NCI-H748 treated with DMSO at 0.1 percent for 48 hours (cell line): Measurements from ENCODE around the gene SCOC.

Experiments
- DNase-seq: peaks from one replicate; lab custom pipeline; 2025; lab: John Stamatoyannopoulos, UW

SCOC gene

GRCh38 chr4:140373328-140374129, at the start of gene SCOC:
SCOC (plus strand) TSS chr4:140373646; CDS start chr4:140379171, 5,525 bp downstream.
- DNase-seq, result peak; percentile 93

- peak; percentile 3 for DNase-seq
These were observed 47.0 kb upstream of the SCOC start for GRCh38 chr4:140326395-140326993.

DNA sequence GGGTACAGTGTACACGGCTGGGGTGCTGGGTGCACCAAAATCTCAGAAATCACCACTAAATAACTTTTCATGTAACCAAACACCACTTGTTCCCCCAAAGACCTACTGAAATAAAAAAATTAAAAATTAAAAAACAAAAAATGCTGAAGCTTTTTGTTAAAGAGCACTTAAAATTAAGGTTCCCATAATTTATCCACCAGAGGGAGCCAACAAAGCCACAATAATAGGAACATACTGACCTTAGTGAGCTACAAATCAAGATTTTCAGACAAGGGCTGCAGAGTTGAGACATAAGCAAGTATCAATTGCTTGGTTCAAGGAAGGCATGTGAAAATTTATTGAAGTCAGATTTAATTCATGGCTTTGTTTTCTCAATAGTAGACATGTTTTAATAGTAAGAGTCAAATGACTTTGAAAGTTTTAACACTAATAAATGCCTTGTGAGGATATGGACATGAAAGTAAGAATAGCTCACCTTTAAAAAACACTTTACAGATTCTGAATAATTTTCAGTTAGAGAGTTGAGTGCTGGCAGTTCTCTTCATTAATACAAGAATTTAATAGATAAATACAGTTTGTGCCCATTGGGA, 43.0 kb upstream of the SCOC start:
- no peak for DNase-seq

GRCh38 chr4:140331245-140331644, 42.2 kb upstream of the SCOC start:
- no peak for DNase-seq

DNA sequence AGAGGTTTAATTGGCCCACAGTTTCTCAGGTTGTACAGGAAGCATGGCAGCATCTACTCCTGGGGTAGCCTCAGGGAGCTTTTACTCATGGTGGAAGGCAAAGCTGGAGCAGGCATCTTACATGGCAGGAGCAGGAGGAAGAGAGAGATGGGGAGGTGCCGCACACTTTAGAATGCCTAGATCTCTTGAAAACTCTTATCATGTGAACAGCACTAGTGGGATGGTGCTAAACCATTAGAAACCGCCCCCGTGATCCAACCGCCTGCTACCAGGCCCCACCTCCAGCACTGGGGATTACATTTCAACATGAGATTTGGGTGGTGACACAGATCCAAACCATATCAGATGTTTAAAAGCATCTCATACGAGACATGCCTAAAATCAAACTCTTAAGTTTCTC, 41.6 kb upstream of the SCOC start:
- DNase-seq, result no peak

GRCh38 chr4:140332734-140333133, 40.7 kb upstream of the SCOC start:
- DNase-seq, result no peak

DNA sequence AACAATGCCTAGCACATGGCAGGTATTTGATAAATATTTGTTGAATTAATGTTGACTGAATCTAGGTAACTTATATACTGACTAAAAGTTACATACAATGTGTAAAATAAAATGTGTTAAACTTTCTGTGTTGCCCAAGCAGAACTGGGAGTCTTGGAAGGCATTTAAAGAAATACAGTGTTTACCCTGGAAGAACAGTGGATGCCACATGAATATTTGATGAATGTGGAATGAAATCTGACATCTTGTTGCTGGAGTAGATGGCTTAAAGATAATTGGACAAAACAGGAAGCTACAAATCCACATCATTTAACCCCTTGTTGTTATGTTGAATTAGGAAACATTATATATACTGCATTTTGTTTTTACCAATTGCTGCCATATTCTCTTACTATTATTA, 39.9 kb upstream of the SCOC start:
- DNase-seq, result no peak

DNA sequence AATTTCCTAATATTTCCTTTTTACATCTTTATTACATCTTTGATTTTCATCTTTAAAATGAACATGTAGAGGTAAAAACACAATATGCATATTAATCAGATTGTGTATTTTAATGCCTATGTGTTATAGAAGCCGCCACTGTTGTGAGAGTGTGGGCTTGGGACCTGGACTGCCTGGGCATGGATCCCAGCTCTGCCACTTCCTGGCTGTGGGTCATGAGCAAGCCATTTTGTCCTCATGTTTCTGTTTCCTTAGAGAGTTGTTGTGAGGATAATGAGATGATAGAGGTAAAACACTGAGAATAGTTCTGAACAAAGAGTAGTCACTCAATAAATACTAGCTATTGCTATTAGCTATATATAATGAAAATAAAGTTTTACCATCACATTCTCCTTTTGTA, 38.4 kb upstream of the SCOC start:
- DNase-seq, result no peak

GRCh38 chr4:140336730-140337129, 36.7 kb upstream of the SCOC start:
- DNase-seq, result no peak

GRCh38 chr4:140342620-140343019, 30.8 kb upstream of the SCOC start:
- DNase-seq, result no peak

DNA sequence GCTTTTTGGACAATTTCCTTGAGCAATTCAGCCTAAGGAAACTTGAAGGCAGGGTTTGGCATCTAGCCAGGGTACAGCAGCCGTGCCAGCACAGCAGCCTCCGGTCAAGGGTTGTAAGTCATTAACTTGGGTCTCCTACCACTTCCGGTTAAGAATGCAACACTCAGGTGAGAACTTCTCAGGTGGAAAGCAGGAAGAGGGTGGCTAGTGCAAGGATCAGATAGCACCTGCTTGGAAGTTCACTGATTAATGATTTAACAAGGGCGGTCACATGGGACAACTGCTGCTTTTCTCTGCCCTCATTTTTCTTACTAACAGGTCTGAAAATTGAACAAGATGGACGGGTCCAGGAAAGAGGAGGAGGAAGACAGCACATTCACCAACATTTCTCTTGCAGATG, 30.1 kb upstream of the SCOC start:
- DNase-seq, result no peak

DNA sequence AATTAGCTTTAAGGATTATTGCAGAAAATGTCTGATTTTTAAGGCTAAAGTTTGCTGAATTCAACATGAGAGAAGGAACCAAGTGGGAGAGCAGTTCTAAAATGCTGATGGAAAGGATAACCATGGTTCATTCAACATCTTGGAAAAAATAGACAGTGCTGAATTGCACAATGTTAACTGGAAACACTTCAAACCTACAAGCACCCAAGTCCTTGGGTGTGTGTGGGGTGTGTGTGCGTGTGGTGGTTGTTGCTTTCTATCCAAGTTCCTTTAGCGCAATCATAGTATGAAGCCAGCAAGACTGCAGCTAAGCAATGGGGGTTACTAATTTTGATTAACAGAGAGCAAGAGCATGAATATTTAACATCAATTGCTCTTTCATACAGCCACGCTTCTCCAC, 29.3 kb upstream of the SCOC start:
- DNase-seq, result no peak

GRCh38 chr4:140344621-140345020, 28.8 kb upstream of the SCOC start:
- DNase-seq, result no peak

DNA sequence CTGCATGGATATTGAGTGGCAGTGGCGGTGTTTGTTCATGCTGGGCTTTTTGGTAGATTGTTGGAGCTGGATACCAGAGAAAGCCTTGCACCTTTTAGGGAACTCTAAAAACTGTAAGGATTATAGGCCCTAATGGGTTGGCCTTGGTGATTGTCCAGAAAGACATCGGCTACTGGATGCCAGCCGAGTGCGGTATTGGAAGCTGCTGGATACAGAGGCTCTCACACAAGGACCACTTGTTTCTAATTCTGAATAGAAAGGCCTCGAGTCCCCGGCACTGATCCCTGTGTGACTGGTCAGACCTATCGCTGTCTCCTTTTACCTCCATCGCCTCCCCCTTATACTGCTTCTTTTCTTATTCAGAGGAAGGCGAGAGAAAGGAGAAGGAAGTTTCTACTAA, 27.3 kb upstream of the SCOC start:
- DNase-seq, result no peak

- DNase-seq, result no peak
These were observed 23.6 kb upstream of the SCOC start for GRCh38 chr4:140349816-140350215.

GRCh38 chr4:140351093-140352075, 22.1 kb upstream of the SCOC start:
- no peak for DNase-seq

- DNase-seq, result no peak
These were observed 19.7 kb upstream of the SCOC start for GRCh38 chr4:140353786-140354185.

DNA sequence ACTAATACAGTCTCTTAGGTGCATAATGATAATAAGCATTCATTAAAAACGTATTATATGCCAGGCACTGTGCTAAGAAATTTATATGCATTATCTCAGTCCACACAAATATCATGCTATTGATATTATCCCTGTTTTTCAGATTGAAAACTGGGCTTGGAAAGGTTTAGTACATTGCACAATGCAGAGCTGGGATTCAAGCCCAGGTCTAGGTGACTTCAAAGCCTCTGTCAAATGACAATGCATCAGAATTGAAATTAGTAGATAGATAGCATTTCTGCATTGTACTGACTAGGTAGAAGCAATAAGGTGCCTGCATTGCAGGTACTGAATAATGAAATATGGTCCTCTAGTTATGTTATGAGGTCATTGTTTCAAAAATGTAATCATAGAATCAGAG, 18.2 kb upstream of the SCOC start:
- DNase-seq, result no peak

DNA sequence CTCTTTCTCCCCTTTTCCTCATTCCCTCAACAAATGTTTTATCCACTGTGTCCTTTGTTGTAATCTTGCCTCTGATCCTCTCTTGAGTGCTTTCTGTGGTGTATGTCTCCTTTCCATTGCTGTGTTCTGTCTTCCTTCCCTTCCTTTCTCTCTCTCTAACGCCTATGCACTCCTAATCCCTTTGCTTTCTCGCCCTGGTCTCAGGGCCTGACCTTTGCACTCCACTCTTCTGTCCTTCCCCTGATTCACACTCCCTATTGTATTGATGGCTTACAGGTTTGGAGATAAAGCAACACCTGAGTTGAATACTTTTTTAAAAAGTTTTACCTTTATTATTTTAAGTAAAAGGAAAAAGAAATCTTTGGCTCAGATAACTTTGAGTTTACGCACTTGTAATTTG, 15.6 kb upstream of the SCOC start:
- no peak for DNase-seq

DNA sequence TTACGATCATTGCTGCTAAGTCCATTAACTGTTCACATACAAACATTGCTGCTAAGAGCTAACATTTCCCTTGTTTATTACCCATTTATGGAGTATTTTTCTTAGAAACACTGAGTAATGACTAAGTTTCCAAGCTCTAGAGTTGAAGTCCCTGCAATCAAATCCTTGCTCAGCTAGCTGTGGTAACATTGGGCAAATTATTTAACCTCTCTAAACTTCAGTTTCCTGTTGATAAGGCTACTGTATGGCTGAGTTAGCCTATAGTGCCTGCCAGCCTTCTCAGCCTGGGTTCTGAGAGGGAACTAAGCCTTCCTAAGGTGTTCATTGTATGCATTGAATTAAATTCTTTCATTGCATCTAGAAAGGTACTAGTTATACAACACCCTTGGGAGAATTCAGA, 15.2 kb upstream of the SCOC start:
- no peak for DNase-seq

GRCh38 chr4:140359562-140360427, 13.7 kb upstream of the SCOC start:
- peak; percentile 57 for DNase-seq
